Fibroblast of villous mesenchyme (primary cell): ENCODE results near the gene CACNA1H. TPM values are rescaled to one million over a fixed set of nuclear protein-coding genes. Genes with fewer than 3 reads are reported as not detected.

ENCODE experiments used
- DNase-seq: peaks from one replicate; pipeline ENCODE4 v3.0.0-alpha.2; 2010; ENCODE audit warnings: low read depth
- H3K4me3 ChIP-seq: 2 replicates; pipeline ENCODE4 v1.5.1; 2011; ENCODE audit warnings: low read depth, mild to moderate bottlenecking, low read length
- CTCF ChIP-seq: IDR thresholded peaks from 2 replicates; pipeline ENCODE4 v1.5.1; 2012; ENCODE audit warnings: low read depth, mild to moderate bottlenecking, low read length; ENCODE audit not compliant: insufficient read depth
- total RNA-seq: library from RNA; depleted of rRNA; stranded (reverse); fragments of >200 nt; gene quantifications from 2 replicates; pipeline ENCODE4 v1.2.3, GENCODE V29; 2012

CACNA1H gene
- total RNA-seq, 1 donor, result 11.7 TPM

GRCh38 chr16:1140582-1141162 lies 12.2 kb upstream of the CACNA1H start:
- TF ChIP-seq CTCF, result no peak
- no peak overlapping the region for H3K4me3 ChIP-seq
- DNase-seq, result no peak

- TF ChIP-seq CTCF, result no peak
- no peak for DNase-seq
- H3K4me3 ChIP-seq, result no peak overlapping the region
These were observed 11.7 kb upstream of the CACNA1H start for GRCh38 chr16:1141191-1141590.

GRCh38 chr16:1141716-1142115 lies 11.2 kb upstream of the CACNA1H start:
- TF ChIP-seq CTCF, result no peak
- H3K4me3 ChIP-seq, result no peak overlapping the region
- no peak for DNase-seq

- TF ChIP-seq CTCF, result no peak
- no peak for DNase-seq
These were observed 10.0 kb upstream of the CACNA1H start for GRCh38 chr16:1142911-1143310.

GRCh38 chr16:1143761-1144450 lies 9.0 kb upstream of the CACNA1H start:
- H3K4me3 ChIP-seq, result no peak overlapping the region
- no peak for TF ChIP-seq CTCF
- no peak for DNase-seq

More at GRCh38 chr16:1142911-1143310, 10.0 kb upstream of the CACNA1H start:
- no peak overlapping the region for H3K4me3 ChIP-seq

- no peak for DNase-seq
- no peak for TF ChIP-seq CTCF
- no peak overlapping the region for H3K4me3 ChIP-seq
These were observed 8.2 kb upstream of the CACNA1H start for GRCh38 chr16:1144476-1145382.
